ENCODE data around the gene HEPHL1. TPM values are rescaled to one million over a fixed set of nuclear protein-coding genes. Genes with fewer than 3 reads are reported as not detected.

HEPHL1 gene
- total RNA-seq, 2 experiments from 2014 or later = not detected

GRCh38 chr11:93983542-93984195 lies 37.5 kb upstream of the HEPHL1 start:
- H3K4me3 Mint-ChIP-seq = no peak overlapping the region
- ChIA-PET CTCF (no interaction called here), POLR2A (no interaction called here)
- no peak overlapping the region for H3K27ac Mint-ChIP-seq
- intact Hi-C loops (cut with micrococcal nuclease) = no loop called here
- H3K4me1 Mint-ChIP-seq (ENCODE audit: low read depth) = no peaks in the 10 kb centered on the region
- no peak for ATAC-seq
- H3K9me3 Mint-ChIP-seq = no peaks in the 10 kb centered on the region
- no peaks in the 10 kb centered on the region for H3K36me3 Mint-ChIP-seq (ENCODE audit: low read depth)
- H3K27me3 Mint-ChIP-seq = peaks cover 9% of the 10 kb centered on the region
- no peak for TF ChIP-seq CTCF (IDR thresholded peaks at IDR 0.05)
- no peak for DNase-seq

GRCh38 chr11:93984196-93984567 lies 37.0 kb upstream of the HEPHL1 start:
- Mint-ChIP-seq H3K4me3 (no peak overlapping the region), H3K27ac (no peak overlapping the region), H3K4me1 (ENCODE audit: low read depth) (no peaks in the 10 kb centered on the region), H3K36me3 (ENCODE audit: low read depth) (no peaks in the 10 kb centered on the region), H3K9me3 (no peaks in the 10 kb centered on the region), H3K27me3 (peaks cover 12% of the 10 kb centered on the region)
- ChIA-PET CTCF (no interaction called here), POLR2A (no interaction called here)
- no peak for TF ChIP-seq CTCF (IDR thresholded peaks at IDR 0.05)
- no peak for DNase-seq
- intact Hi-C loops (cut with micrococcal nuclease) = no loop called here
- no peak for ATAC-seq

GRCh38 chr11:93984936-93985335 lies 36.2 kb upstream of the HEPHL1 start:
- ChIA-PET POLR2A (no interaction called here), CTCF (no interaction called here)
- DNase-seq = no peak
- Mint-ChIP-seq H3K36me3 (ENCODE audit: low read depth) (no peaks in the 10 kb centered on the region), H3K27me3 (peaks cover 12% of the 10 kb centered on the region), H3K9me3 (no peaks in the 10 kb centered on the region), H3K27ac (no peak overlapping the region), H3K4me1 (ENCODE audit: low read depth) (no peaks in the 10 kb centered on the region), H3K4me3 (no peak overlapping the region)
- ATAC-seq = no peak
- TF ChIP-seq CTCF (IDR thresholded peaks at IDR 0.05) = no peak
- intact Hi-C loops (cut with micrococcal nuclease) = no loop called here

GRCh38 chr11:93986716-93987115 lies 34.4 kb upstream of the HEPHL1 start:
- ATAC-seq (no peak), DNase-seq (no peak)
- H3K9me3 Mint-ChIP-seq = no peaks in the 10 kb centered on the region
- H3K4me3 Mint-ChIP-seq = no peak overlapping the region
- intact Hi-C loops (cut with micrococcal nuclease) = no loop called here
- peaks cover 12% of the 10 kb centered on the region for H3K27me3 Mint-ChIP-seq
- ChIA-PET POLR2A (no interaction called here), CTCF (no interaction called here)
- no peaks in the 10 kb centered on the region for H3K4me1 Mint-ChIP-seq (ENCODE audit: low read depth)
- H3K27ac Mint-ChIP-seq = no peak overlapping the region
- no peaks in the 10 kb centered on the region for H3K36me3 Mint-ChIP-seq (ENCODE audit: low read depth)
- no peak for TF ChIP-seq CTCF (IDR thresholded peaks at IDR 0.05)

- ChIA-PET POLR2A (interaction anchor here (0.6 kb wide), 1 partner anchor 370 kb away, joined by 3 read pairs; no protein-coding TSS in a partner anchor), CTCF (no interaction called here)
- no peak overlapping the region for H3K4me3 Mint-ChIP-seq
- H3K36me3 Mint-ChIP-seq (ENCODE audit: low read depth) = no peaks in the 10 kb centered on the region
- H3K4me1 Mint-ChIP-seq (ENCODE audit: low read depth) = no peaks in the 10 kb centered on the region
- ATAC-seq (no peak), DNase-seq (no peak)
- intact Hi-C loops (cut with micrococcal nuclease) = no loop called here
- no peak for TF ChIP-seq CTCF (IDR thresholded peaks at IDR 0.05)
- H3K9me3 Mint-ChIP-seq = peaks cover 5% of the 10 kb centered on the region
- H3K27ac Mint-ChIP-seq = no peak overlapping the region
- peaks cover 10% of the 10 kb centered on the region for H3K27me3 Mint-ChIP-seq
These were observed 32.7 kb upstream of the HEPHL1 start for GRCh38 chr11:93988455-93988854.

All from activated CD8-positive, alpha-beta T cell treated with anti-CD3 and anti-CD28 coated beads for 36 hours (primary cell).